HG02938 (cell line): ENCODE measurements around the gene ELP5.

Experiments
- ATAC-seq: cut with Tn5 transposase; IDR thresholded peaks from one replicate; pipeline ENCODE4 v1.9.1; 2021; ENCODE audit warnings: mild to moderate bottlenecking, moderate library complexity; ENCODE audit not compliant: unreplicated experiment

ELP5 gene, protein sequence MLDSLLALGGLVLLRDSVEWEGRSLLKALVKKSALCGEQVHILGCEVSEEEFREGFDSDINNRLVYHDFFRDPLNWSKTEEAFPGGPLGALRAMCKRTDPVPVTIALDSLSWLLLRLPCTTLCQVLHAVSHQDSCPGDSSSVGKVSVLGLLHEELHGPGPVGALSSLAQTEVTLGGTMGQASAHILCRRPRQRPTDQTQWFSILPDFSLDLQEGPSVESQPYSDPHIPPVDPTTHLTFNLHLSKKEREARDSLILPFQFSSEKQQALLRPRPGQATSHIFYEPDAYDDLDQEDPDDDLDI

DNA sequence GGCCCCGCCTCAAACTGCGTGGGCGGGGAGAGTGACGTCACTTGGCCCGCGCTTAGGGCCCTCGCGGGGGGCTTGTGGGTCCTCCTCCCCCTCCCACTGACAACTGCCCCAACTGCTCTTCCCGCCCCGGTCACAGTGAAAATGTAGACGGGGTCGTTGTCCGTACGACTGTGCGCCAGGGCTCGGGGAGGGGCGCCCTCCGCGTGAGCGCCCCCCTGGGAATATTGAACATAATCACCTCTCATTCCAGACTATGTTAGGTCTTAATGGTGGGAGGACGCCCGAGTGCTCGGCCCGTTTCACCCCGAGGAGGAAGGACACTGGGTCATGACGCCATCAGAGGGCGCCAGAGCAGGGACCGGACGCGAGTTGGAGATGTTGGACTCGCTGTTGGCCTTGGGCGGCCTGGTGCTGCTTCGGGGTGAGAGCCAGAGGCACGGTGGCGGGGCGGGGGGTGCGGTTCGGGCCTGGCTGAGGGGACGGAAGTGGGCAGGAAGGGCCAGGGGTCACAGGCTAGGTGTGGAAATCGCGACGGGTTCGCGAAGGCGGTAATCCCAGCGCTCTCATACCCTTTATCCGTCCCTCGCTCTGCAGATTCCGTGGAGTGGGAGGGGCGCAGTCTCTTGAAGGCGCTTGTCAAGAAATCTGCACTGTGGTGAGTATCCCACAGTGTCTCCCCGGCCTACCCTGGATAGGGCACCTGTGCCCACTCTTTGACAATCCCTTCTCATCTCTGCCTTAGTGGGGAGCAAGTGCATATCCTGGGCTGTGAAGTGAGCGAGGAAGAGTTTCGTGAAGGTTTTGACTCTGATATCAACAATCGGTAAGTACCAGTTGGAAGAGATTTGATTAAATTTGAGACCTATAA, at the start of gene ELP5:
TSS of gene ELP5 (plus strand) at position 40 of the 868 bp plus-strand sequence. CDS start at position 376, 336 bp downstream.
- peak; percentile 48 for ATAC-seq

DNA sequence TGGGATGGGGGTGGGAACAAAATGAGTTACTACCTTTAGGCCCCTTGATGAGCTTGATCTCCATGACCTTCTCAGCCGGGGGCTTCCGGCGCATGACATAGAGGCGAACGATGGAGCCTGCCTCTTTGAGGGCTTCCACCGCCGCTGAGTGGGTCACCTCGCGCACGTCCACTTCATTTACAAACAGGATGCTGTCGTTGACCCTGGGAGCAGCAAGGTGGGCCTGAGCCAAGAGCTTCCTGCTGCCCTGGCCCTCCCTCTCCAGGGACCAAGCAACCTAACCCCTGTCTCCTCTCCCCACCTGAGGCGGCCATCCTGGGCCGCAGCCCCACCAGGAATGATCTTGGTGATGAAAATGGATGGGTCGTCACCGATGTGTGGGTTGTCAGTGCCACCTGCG, 48.6 kb upstream of the ELP5 start:
- ATAC-seq: no peak

DNA sequence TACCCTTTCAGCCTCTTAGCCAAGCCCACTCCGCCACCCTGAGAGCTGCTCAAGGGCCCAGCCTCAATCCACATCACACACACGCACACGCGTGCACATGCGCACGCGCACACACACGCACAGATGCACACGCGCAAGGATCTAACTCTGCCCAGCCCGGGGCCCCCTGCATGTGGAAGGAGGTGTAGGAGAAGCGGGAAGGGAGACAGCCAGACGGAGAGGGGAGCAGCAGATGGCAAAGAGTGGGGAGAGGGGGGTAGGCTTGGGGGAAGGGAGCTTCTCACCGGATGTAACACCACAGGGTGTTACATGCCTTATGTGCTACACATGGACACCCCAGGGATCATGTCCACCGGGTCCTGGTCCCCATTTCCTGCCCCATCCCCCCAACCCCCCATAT, 47.7 kb upstream of the ELP5 start:
- no peak for ATAC-seq

DNA sequence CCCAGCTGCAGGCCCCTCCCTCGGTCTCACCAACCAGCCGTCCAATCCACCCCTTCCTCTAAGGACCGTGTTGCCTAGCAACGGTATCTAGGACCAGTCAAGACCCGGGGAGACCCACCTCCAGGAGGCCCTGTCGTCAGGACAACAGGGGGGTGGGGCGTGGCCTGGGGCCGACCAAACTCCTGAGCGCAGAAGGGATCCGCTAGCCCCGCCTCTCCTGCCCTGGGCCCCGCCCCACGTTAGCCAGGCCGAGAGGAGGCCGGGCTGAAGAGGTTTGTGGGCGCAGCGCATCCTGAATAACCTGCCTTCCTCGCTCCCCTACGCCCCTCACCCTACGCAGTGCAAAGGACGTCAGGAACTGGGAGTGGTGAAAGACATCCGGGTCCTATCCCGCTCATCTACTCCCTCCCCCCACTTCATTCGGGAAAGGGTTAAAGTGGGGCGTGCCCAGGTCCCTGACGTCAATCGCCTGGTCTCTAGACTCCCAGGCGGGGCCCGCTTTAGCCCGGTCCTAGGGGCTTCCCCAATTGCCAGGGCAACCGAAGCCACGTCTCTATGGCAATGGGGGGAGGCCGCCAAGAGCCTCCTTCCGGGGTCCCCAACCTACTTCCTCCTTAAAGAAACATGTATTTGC, 47.1 kb upstream of the ELP5 start:
- ATAC-seq: peak; percentile 73

DNA sequence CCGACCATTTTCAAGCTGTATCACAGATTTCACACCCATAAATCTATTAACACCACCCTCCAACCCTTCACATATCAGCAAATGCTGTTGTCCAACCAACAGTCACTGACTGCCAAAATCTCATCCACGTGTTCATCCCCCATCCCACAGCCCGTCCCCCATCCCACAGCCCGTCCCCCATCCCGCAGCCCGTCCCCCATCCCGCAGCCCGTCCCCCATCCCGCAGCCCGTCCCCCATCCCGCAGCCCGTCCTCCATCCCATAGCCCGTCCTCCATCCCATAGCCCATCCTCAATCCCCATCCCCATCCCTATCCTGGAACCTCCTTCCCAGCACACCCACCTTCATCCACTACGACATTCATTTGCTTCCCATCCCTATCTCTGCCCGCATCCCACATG, 46.5 kb upstream of the ELP5 start:
- ATAC-seq: no peak

DNA sequence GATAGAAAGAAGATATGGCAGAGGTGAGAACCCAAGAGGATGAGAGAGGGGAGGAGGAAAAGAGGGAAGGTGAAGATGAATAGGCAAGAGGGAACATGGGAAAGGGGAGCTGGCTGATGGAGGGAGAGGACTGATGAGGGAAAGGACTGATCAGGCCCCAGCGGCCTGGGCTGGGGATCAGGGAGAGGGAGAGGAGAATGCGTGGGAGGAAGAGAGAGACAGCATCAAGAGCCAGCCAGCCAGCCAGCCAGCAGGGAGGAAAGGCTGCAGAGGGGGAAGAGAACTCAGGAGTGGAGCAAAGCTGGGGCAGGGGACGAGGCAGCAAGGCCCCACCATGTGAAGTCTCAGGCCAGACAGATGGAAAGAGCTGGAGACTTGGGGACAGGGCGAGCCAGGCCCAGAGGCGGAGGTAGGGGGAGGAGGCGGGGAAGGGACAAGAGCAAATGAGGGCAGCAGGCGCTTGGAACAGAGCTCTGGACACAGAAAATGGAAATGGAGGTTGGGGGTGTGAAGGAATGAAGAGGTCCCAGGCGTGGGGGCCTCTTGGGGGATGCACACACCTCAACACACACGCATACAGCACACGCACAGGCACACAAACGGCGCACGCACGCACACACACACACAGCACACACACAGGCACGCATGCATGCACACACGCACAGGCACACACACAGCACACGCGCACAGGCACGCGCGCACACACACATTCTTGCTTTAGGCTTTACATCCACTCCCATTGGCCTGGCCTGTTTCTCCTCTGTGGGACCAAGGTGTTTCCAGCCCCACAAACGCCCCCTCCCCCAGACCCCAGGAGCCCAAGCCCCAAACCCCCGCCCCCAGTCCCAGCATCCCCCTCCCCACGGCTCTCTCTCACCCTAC, 44.7 kb upstream of the ELP5 start:
- ATAC-seq: no peak

DNA sequence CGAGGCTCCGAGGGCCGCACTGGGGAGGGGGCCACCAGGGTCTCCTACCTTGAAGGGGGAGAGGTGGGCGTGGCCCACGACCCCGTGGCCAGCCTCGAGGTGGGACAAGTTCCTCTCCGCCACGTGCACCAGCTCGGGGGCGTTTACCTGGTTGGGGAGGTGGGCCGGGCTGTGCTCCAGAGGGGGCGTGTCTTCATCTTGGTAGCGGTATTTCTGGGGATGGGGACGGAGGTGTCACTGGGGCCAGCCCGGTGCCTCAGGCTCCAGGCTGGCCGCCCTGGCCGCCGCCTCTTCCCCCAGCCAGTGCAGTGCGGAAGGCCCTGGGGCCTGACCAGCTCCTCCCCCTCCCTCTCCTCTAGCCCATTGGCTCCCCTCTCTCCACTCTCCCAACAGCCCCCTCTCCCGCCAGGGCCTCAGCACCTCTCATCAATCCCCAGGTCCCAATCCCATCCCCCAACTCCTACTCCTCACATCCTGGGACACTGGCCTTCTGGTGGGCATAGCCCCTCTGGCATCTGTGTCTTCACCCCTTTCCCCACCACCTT, 43.9 kb upstream of the ELP5 start:
- no peak for ATAC-seq

DNA sequence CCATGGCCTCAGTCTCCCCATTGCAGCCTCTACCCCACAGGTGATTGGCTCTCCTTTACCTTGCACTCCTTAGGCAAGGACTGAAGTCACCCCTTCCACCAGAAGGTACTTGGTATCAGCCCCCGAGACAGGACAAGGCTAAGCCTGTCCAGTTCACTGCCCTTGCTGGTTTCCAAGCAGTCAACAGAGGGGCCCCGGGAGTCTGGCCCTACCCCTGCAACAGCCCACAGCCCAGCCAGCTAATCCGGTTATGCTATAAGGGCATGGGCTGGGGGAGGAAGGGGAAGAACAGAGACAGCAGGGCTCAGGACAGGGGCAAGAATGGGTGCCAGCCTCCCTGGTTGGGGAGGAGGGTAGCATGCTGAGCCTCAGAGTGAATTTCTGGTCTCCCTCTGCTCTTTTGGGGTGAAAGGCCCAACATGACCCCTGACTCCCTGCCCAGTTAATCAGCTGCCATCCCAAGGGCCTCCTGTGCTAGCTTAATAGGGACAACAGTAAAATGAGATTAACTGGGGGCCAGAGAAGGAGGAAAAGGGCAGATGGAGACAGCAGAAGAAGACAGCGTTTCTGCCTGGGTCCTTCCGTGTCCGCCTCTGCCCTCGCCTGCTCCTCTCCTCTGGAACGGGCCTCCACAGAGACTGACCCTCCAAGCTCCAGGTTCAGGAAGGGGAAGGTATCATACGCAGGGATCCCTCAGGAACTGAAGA, 43.1 kb upstream of the ELP5 start:
- ATAC-seq: no peak

DNA sequence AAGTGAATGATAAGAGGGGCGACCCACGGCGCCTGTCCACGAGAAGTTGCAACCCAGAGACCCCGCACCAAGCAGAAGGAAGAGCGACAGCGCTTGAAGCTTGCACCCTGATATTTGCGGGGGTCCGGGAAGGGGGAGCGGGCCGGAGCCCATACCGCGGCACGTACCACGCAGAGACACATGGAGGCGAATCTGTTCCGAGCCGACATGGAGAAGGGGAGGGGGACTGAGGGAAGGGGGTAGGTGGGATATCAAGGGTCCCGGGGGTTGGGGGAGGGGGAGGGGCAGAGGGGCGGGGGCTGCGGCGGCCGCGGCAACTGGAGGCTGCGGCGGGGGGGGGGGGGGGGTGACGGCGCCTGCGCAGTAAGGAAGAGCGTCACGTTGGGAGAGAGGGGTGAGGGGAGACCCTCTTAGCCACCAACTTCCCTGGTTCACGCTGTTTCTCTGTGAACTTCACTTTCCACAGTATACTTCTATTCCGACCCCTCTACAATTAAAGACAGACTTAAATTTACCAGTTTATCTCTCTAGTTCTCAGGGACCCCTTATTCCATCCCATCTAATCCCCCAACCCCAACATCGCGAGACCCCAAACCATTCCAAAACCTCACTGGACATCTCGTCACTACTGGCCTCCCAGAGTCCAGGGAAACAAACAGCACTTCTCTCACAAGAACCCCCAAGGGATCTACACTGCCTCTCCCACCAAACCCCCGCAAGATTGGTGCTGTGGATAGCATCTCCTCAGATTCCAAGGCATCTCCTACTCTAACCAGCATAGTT, 40.3 kb upstream of the ELP5 start:
- ATAC-seq: no peak

DNA sequence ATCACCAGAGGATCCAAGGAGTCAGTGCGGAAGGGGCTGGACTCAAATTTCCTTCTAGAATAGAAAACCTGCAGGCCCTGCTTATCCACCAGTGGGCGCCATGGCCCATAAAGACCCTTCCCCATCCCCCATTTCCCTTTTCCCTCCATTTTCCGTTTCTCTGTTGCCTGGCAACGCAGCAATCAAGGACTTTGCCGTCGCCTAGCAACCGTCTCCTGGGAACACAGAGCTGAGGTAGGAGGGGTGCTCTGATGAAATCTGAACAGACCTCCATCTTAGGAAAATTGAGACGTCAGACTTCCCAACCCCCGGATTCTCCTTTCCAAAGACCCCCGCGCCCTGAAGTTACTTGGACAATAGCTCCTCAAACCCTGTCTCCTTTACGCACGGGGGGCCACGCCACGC, 38.1 kb upstream of the ELP5 start:
- no peak for ATAC-seq

DNA sequence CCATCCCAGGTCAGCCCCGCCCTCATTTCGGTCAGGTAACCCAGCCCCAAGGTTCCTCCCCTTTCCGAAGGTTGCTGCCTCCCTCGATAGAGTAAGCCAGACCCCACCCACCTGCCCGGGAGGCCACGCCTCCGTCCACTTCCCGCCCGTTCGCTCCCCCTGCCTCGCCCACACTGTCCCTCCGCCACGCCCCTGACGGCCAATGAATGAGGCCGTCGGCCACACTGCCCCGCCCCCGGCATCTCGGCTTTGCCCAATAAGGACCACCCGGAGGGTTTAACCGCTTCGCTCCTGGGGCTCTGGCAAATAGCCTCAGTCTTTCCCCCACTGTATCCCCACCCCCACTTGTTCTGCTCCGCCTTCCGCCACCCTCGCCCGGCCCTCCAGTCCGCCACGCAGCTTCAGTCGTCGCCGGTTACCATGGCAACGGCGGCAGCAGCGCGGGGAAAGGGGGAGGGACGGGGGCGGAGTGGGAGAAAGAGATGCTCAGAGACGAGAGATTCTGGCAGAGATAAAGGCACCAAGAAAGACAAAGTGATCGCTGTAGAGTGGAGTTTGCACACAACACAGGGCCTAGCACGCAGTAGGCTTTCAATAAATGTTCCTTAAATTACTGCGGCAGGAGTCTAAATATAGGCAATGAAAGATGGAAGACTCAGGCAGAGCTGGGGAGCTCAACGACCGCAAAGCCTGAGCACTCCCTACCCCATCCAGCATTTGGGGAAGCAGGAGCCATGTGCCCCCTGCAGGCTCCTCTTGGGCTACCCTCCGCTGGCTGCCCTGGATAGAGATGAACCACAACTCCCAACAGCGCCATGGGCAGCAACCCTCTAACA, 37.5 kb upstream of the ELP5 start:
- ATAC-seq: peak; percentile 70

DNA sequence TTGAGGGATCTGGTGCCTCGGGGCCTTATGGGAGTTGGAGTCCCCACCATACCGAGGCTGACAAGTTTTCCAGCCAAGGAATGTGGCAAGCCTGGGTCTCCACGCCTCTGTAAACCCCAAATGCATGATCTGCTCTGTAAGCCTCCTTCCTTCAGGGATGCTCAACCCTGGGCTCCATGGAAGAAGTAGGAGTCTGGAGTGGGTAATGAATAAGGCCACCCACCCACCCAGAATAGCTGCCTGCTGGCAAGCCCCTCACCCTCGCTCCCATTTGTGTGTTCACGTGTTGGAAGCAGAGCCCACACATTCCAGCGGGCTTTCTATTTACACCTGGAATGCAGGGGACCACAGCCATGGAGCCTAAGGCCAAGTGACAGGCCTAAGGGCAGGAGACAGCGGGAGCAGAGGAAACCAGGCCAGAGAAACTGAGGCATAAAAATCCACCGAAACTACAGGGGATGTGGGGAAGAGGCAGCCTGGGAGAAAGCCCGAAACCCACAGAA, 36.8 kb upstream of the ELP5 start:
- no peak for ATAC-seq

DNA sequence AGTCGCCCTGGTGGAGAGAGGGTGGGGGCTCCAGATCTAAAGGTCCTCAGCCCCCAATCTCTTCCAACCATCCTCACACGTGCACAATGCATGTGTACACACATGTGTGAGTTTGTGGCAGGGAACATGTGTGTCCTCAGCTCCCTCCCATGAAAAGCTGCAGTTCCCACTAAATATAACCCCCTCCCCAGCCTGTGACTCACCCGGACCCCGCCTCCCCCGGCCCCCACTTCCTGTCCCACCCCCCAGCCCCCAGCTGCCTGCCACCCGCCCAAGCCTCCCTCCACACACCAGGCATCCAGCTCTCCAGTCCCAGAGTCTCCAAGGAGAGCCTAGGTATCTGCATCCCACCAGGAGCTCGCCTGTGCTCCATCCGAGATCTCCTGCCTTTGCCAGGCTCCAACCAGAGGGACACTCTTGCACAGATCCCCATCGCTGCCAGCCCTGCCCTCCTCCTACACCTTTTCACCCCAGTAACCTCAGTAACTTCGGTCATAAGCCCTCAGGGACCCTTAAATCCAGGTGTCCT, 36.3 kb upstream of the ELP5 start:
- no peak for ATAC-seq

DNA sequence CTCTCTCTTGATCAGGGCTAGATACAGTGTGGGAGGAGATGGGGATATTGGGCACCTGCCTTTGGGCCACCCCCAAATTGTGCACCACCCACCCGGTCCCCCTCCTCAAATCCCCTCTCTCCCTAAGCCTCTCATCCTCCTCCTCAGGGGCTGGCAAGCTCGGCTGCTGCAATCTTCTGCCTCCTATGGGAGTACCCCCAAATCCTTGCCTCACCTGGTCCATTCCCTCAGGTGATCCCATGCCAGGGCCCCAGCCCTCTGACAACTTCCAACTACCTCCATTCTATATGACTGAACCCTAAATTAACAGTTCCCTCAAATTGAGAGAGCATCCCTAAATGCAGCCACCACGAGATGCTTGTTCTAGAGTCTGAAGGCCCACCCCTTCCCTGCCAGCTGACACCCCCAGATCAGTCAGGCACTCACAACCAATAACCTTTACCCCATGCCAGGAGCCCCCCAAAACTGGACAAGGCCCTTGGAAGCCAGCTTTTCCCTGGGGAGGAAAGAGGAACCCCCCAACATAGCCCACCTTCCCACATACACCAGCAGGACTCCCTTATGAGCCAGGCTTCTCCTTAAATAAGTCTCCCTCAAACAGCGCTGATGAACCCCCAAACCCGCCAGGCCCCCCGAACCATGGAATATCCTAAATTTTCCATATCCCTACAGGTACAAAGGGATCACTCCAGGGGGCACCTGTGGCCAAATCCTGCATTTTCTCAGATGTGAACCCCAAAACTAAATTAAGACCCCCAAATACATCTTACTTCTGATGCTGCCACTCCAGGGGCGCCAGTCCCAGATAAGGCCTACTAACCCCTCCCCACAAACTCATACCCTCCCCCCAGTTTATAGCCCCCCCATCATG, 35.5 kb upstream of the ELP5 start:
- no peak for ATAC-seq

DNA sequence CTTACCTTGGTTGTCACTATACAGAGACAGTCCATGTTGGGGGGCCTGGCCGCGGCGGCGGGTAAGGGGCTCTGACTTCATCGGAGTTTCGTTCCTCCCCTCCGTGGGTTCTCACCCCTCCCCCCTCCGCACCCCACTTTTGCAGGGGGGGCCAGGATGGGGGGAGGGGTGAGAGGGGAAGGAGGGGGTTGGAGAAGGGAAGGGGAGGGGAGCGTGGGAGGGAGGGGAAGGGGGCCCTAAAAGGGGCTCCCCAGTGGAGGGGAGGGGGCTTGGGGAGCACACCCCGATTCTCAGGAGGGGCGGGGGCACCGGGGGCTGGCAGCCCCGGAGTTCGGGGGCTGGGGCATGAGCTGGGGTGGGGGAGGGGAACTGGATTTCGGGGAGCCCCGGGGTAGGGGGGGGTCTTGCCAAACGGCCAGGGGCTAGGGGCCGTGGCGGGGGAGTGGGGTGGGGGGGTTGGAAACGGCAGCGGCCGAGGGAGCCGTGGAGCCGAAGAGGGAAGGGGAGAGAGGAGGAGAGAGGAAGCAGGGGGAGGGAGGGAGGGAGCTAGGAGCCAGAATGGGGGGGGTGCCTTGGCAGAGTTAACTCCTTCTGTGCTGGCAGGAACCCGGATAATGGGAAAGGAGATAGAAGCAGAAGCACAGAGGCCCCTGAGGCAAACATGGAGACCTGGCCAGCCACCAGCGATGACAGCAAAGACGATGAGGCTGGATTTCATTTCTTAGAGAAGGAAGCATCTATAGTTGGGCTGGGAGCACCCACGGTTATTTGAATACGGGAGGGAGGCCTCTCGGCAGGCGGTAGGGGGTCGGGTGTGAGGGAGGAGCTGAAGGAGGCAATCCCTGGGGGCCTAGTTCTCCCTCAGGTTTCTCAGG, 34.7 kb upstream of the ELP5 start:
- ATAC-seq: no peak

DNA sequence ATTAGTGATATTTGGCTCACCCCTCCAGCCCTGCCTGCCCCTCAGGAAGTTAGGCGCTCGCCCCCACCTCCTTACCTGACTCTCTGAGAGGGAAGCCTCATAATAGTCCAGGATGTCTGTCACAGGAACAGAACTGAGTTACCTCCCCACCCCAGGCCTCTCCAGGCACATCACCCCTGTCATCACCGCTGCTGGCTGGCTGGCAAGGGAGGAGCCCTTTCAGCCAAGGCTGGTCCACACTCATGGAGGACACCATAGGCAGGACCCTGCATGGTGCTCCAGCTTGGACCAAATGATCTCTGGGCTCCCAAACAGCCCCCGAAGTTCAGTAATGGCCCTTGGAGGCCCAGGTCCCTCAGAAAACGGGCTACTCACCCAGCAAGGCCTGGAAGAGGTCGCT, 33.8 kb upstream of the ELP5 start:
- no peak for ATAC-seq
